Ovary (tissue), 3 donors: Measurements from ENCODE around the gene UNC93B1.
"Not testable (repeated sequence)": the region's sequence is repeated elsewhere in the genome, so short reads cannot be mapped to it uniquely, and the experiment has no call there.

Experiments used
- POLR2A ChIP-seq: fragments of 450-650 bp; IDR thresholded peaks from one replicate; pipeline ENCODE4 v1.6.1; 2017; ENCODE audit warnings: antibody characterized with exemption, mild to moderate bottlenecking, moderate library complexity
- TF ChIP-seq, protein P1 (sequence below), 3 donors: fragments of 450-650 bp in 2 of 3; fragments of 200-600 bp in 1 of 3; IDR thresholded peaks; one replicate each; pipeline versions ENCODE4 v1.5.1 to v1.8.0; 2016 to 2022; ENCODE audit warnings: antibody characterized with exemption in 3 of 3, mild to moderate bottlenecking in 1 of 3
- donor health status: DM: no; HTN: no; CAD: no.

GRCh38 chr11:67954971-67955370, 48.9 kb downstream of the UNC93B1 start:
- TF ChIP-seq POLR2A, result not testable (repeated sequence)
- TF ChIP-seq, protein P1, sequence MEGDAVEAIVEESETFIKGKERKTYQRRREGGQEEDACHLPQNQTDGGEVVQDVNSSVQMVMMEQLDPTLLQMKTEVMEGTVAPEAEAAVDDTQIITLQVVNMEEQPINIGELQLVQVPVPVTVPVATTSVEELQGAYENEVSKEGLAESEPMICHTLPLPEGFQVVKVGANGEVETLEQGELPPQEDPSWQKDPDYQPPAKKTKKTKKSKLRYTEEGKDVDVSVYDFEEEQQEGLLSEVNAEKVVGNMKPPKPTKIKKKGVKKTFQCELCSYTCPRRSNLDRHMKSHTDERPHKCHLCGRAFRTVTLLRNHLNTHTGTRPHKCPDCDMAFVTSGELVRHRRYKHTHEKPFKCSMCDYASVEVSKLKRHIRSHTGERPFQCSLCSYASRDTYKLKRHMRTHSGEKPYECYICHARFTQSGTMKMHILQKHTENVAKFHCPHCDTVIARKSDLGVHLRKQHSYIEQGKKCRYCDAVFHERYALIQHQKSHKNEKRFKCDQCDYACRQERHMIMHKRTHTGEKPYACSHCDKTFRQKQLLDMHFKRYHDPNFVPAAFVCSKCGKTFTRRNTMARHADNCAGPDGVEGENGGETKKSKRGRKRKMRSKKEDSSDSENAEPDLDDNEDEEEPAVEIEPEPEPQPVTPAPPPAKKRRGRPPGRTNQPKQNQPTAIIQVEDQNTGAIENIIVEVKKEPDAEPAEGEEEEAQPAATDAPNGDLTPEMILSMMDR (IDR thresholded peaks at IDR 0.05), result not testable (repeated sequence)
